A204.1 (cell line): ENCODE results near the gene HSPA4.
"Not testable (repeated sequence)": the region's sequence is repeated elsewhere in the genome, so short reads cannot be mapped to it uniquely, and the experiment has no call there.

Experiments used
- FAIRE-seq: peaks from 2 replicates; lab custom pipeline; 2012; peaks lifted over from hg19 to GRCh38; lab: Jason Lieb, UNC

The HSPA4 gene

GRCh38 chr5:133050521-133050920 lies 1.3 kb upstream of the HSPA4 start:
- no peak for FAIRE-seq

- FAIRE-seq = no peak
Observed at GRCh38 chr5:133051061-133051541, 712 bp upstream of the HSPA4 start.

- FAIRE-seq = no peak
Observed at GRCh38 chr5:133052317-133053175, 733 bp downstream of the HSPA4 start.

GRCh38 chr5:133053448-133053847 lies 1.6 kb downstream of the HSPA4 start:
- FAIRE-seq = no peak

- no peak for FAIRE-seq
Observed at GRCh38 chr5:133054697-133055471, 3.1 kb downstream of the HSPA4 start.

- no peak for FAIRE-seq
Observed at GRCh38 chr5:133056891-133057290, 5.1 kb downstream of the HSPA4 start.

- FAIRE-seq = no peak
Observed at GRCh38 chr5:133059621-133060020, 7.8 kb downstream of the HSPA4 start.

GRCh38 chr5:133062276-133062675 lies 10.5 kb downstream of the HSPA4 start:
- no peak for FAIRE-seq

GRCh38 chr5:133063965-133064364 lies 12.2 kb downstream of the HSPA4 start:
- no peak for FAIRE-seq

GRCh38 chr5:133065471-133065870 lies 13.7 kb downstream of the HSPA4 start:
- FAIRE-seq = no peak

- FAIRE-seq = no peak
Observed at GRCh38 chr5:133066045-133066444, 14.2 kb downstream of the HSPA4 start.

GRCh38 chr5:133072021-133072420 lies 20.2 kb downstream of the HSPA4 start:
- no peak for FAIRE-seq

GRCh38 chr5:133075572-133076536 lies 24.0 kb downstream of the HSPA4 start:
- FAIRE-seq = no peak

GRCh38 chr5:133079048-133079447 lies 27.2 kb downstream of the HSPA4 start:
- no peak for FAIRE-seq

- FAIRE-seq = no peak
Observed at GRCh38 chr5:133081036-133081435, 29.2 kb downstream of the HSPA4 start.

GRCh38 chr5:133081703-133082102 lies 29.9 kb downstream of the HSPA4 start:
- no peak for FAIRE-seq

- FAIRE-seq = no peak
Observed at GRCh38 chr5:133082128-133082527, 30.3 kb downstream of the HSPA4 start.

GRCh38 chr5:133083901-133084300 lies 32.1 kb downstream of the HSPA4 start:
- no peak for FAIRE-seq

- not testable (repeated sequence) for FAIRE-seq
Observed at GRCh38 chr5:133085171-133085570, 33.4 kb downstream of the HSPA4 start.

GRCh38 chr5:133086366-133086875 lies 34.6 kb downstream of the HSPA4 start:
- FAIRE-seq = no peak

- FAIRE-seq = no peak
Observed at GRCh38 chr5:133088064-133088463, 36.3 kb downstream of the HSPA4 start.

- FAIRE-seq = no peak
Observed at GRCh38 chr5:133091034-133091433, 39.2 kb downstream of the HSPA4 start.
